Measurements from ENCODE around the gene ASIC3.
"Not testable (repeated sequence)": the region's sequence is repeated elsewhere in the genome, so short reads cannot be mapped to it uniquely, and the experiment has no call there.

Gene ASIC3

GRCh38 chr7:151013733-151014497 is 34.4 kb upstream of the ASIC3 start:
- DNase-seq (ENCODE audit: low read depth), result peak; percentile 84

GRCh38 chr7:151014950-151015349 is 33.4 kb upstream of the ASIC3 start:
- no peak for DNase-seq (ENCODE audit: low read depth)

- no peak for DNase-seq (ENCODE audit: low read depth)
These were observed 32.4 kb upstream of the ASIC3 start for GRCh38 chr7:151015967-151016366.

- DNase-seq (ENCODE audit: low read depth), result no peak
These were observed 31.8 kb upstream of the ASIC3 start for GRCh38 chr7:151016505-151016904.

GRCh38 chr7:151016942-151017341 is 31.4 kb upstream of the ASIC3 start:
- no peak for DNase-seq (ENCODE audit: low read depth)

GRCh38 chr7:151017370-151017952 is 30.9 kb upstream of the ASIC3 start:
- no peak for DNase-seq (ENCODE audit: low read depth)

GRCh38 chr7:151017953-151018420 is 30.3 kb upstream of the ASIC3 start:
- DNase-seq (ENCODE audit: low read depth), result peak; percentile 85

- peak; percentile 54 for DNase-seq (ENCODE audit: low read depth)
These were observed 29.8 kb upstream of the ASIC3 start for GRCh38 chr7:151018421-151019129.

GRCh38 chr7:151019130-151019447 is 29.2 kb upstream of the ASIC3 start:
- DNase-seq (ENCODE audit: low read depth), result no peak

GRCh38 chr7:151020231-151020630 is 28.1 kb upstream of the ASIC3 start:
- no peak for DNase-seq (ENCODE audit: low read depth)

- DNase-seq (ENCODE audit: low read depth), result no peak
These were observed 25.1 kb upstream of the ASIC3 start for GRCh38 chr7:151023232-151023631.

- DNase-seq (ENCODE audit: low read depth), result no peak
These were observed 23.8 kb upstream of the ASIC3 start, which contains the start of gene ATG9B for GRCh38 chr7:151024435-151025056. Gene ATG9B (minus strand): TSS chr7:151024494. CDS start chr7:151024423, 71 bp downstream.

- no peak for DNase-seq (ENCODE audit: low read depth)
These were observed 22.2 kb upstream of the ASIC3 start for GRCh38 chr7:151025924-151026671.

GRCh38 chr7:151026771-151027727 is 21.3 kb upstream of the ASIC3 start:
- not testable (repeated sequence) for DNase-seq (ENCODE audit: low read depth)

- not testable (repeated sequence) for DNase-seq (ENCODE audit: low read depth)
These were observed 20.6 kb upstream of the ASIC3 start for GRCh38 chr7:151027728-151028130.

GRCh38 chr7:151028131-151028947 is 20.0 kb upstream of the ASIC3 start, which contains the start of gene ABCB8:
Gene ABCB8 (plus strand): TSS chr7:151028450. CDS start chr7:151028516, 66 bp downstream.
- peak; percentile 96 for DNase-seq (ENCODE audit: low read depth)

- DNase-seq (ENCODE audit: low read depth), result no peak
These were observed 19.3 kb upstream of the ASIC3 start for GRCh38 chr7:151028948-151029501.

GRCh38 chr7:151031011-151031410 is 17.3 kb upstream of the ASIC3 start:
- DNase-seq (ENCODE audit: low read depth), result no peak

Data from activated T-cell treated with anti-CD3 and anti-CD28 coated beads for 48 hours (primary cell).